Ascending aorta (tissue), 2 donors: ENCODE measurements around the gene ARID1B. TPM values are rescaled to one million over a fixed set of nuclear protein-coding genes. Genes with fewer than 3 reads are reported as not detected.

Experiments
- DNase-seq, 2 donors: peaks; one replicate each; pipeline ENCODE4 v3.0.0-alpha.2; 2019; ENCODE audit warnings: low spot score in 2 of 2
- H3K27ac ChIP-seq, 2 donors: fragments of 200-600 bp; sonication (generic); one replicate each; pipeline ENCODE4 v1.5.1; 2016 to 2017; ENCODE audit warnings: mild to moderate bottlenecking in 1 of 2
- H3K27me3 ChIP-seq: fragments of 200-600 bp; sonication (generic); one replicate; pipeline ENCODE4 v1.5.1; 2017
- H3K36me3 ChIP-seq, 2 donors: fragments of 200-600 bp; sonication (generic); one replicate each; pipeline ENCODE4 v1.5.1; 2016
- H3K4me1 ChIP-seq, 2 donors: fragments of 200-600 bp; sonication (generic); one replicate each; pipeline ENCODE4 v1.5.1; 2016 to 2017; ENCODE audit warnings: mild to moderate bottlenecking in 1 of 2
- H3K4me3 ChIP-seq, 2 donors: fragments of 200-600 bp; sonication (generic); one replicate each; pipeline ENCODE4 v1.5.1; 2016 to 2017; ENCODE audit warnings: mild to moderate bottlenecking in 1 of 2
- H3K9me3 ChIP-seq, 2 donors: fragments of 200-600 bp; sonication (generic); one replicate each; pipeline ENCODE4 v1.5.1; 2016
- CTCF ChIP-seq, 3 experiments: fragments of 200-600 bp in 2 of 3; fragments of 450-650 bp in 1 of 3; sonication (generic) in 2 of 3; IDR thresholded peaks; one replicate each; pipeline ENCODE4 v1.5.1; 2016 to 2019; ENCODE audit warnings: antibody characterized with exemption in 3 of 3, mild to moderate bottlenecking in 1 of 3, moderate library complexity in 1 of 3
- intact Hi-C: fragments of 100-400 bp; cut with DNase I; formaldehyde crosslinking; loops from one replicate; pipeline ENCODE4 v1.15.1; 2023
- total RNA-seq: library from RNA; depleted of rRNA; stranded (reverse); fragments of >200 nt; gene quantifications from one replicate; pipeline ENCODE4 v1.1.0, GENCODE V29; 2016

The ARID1B gene
- total RNA-seq, 1 donor from 2014 or later, result 97.9 TPM

GRCh38 chr6:157229132-157229618, 452.0 kb downstream of the ARID1B start:
- peak overlapping the region; percentile 74 to 81 for H3K27ac ChIP-seq
- H3K4me1 ChIP-seq, result peaks cover 10 to 31% of the 10 kb centered on the region in 2 donors
- peak in 1 of 2 donors; percentile 50 for DNase-seq
- H3K27me3 ChIP-seq, result no peaks in the 10 kb centered on the region
- no peak for TF ChIP-seq CTCF (IDR thresholded peaks at IDR 0.05)
- H3K4me3 ChIP-seq, result no peak overlapping the region
- intact Hi-C loops, result no loop called here
- H3K36me3 ChIP-seq, result no peaks in the 10 kb centered on the region
- no peaks in the 10 kb centered on the region for H3K9me3 ChIP-seq

- peak in 1 of 2 donors; percentile 61 for DNase-seq
- H3K9me3 ChIP-seq, result no peaks in the 10 kb centered on the region
- peak overlapping the region; percentile 74 to 81 for H3K27ac ChIP-seq
- no peak overlapping the region for H3K4me3 ChIP-seq
- H3K27me3 ChIP-seq, result no peaks in the 10 kb centered on the region
- peaks cover 10 to 25% of the 10 kb centered on the region in 2 donors for H3K4me1 ChIP-seq
- H3K36me3 ChIP-seq, result no peaks in the 10 kb centered on the region
- intact Hi-C loops, result no loop called here
- TF ChIP-seq CTCF (IDR thresholded peaks at IDR 0.05), result no peak
These were observed 452.5 kb downstream of the ARID1B start for GRCh38 chr6:157229713-157230112.

- Histone ChIP-seq H3K27me3 (no peaks in the 10 kb centered on the region), H3K9me3 (no peaks in the 10 kb centered on the region), H3K4me1 (peaks cover 4 to 20% of the 10 kb centered on the region in 2 donors), H3K27ac (peak overlapping the region; percentile 74 to 81), H3K4me3 (no peak overlapping the region), H3K36me3 (no peaks in the 10 kb centered on the region)
- intact Hi-C loops, result no loop called here
- DNase-seq, result peak in 1 of 2 donors; percentile 38
- no peak for TF ChIP-seq CTCF (IDR thresholded peaks at IDR 0.05)
These were observed 453.7 kb downstream of the ARID1B start for GRCh38 chr6:157230910-157231309.

GRCh38 chr6:157232161-157232895, 455.1 kb downstream of the ARID1B start:
- no peaks in the 10 kb centered on the region for H3K27me3 ChIP-seq
- H3K9me3 ChIP-seq, result no peaks in the 10 kb centered on the region
- H3K36me3 ChIP-seq, result no peaks in the 10 kb centered on the region
- intact Hi-C loops, result no loop called here
- DNase-seq, result peak in 1 of 2 donors; percentile 47
- H3K4me3 ChIP-seq, result no peak overlapping the region
- TF ChIP-seq CTCF (IDR thresholded peaks at IDR 0.05), result no peak
- H3K27ac ChIP-seq, result peak overlapping the region; percentile 16 to 39
- H3K4me1 ChIP-seq, result peaks cover 10 to 17% of the 10 kb centered on the region in 2 donors

- Histone ChIP-seq H3K27ac (peak overlapping the region in 1 of 2 donors; percentile 39), H3K9me3 (no peaks in the 10 kb centered on the region), H3K4me1 (peaks cover 10 to 16% of the 10 kb centered on the region in 2 donors), H3K4me3 (no peak overlapping the region), H3K27me3 (no peaks in the 10 kb centered on the region), H3K36me3 (no peaks in the 10 kb centered on the region)
- intact Hi-C loops, result no loop called here
- no peak for TF ChIP-seq CTCF (IDR thresholded peaks at IDR 0.05)
- DNase-seq, result no peak
These were observed 456.0 kb downstream of the ARID1B start for GRCh38 chr6:157233156-157233555.
